ENCODE data around the gene FAM78B. TPM values are rescaled to one million over a fixed set of nuclear protein-coding genes. Genes with fewer than 3 reads are reported as not detected.

Gene FAM78B
- total RNA-seq, 1 experiment from 2014 or later: 0.30 TPM

DNA sequence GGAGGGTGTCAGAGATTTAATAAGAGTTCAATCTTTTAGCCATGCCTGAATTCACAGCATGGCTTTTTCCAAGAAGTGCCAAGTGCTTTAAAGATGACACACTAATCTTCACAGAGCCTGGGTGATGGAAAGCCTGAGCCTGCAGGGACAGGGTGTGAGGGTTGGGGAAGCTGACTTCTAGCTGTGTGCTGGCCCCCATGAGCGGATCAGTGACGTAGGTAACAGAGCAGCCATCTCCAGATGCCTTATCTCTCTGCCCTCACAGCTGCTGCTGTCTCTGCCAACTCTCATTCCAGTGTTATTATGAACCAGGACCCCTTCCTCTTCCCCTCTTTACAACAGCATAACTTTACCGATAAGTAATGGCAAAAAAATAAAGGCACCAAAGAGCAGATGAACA, 30.6 kb downstream of the FAM78B start:
- H3K27me3 ChIP-seq: peaks cover 3% of the 10 kb centered on the region; the same call in 1 of the 2 replicates
- peaks cover 3% of the 10 kb centered on the region; the same call in 1 of the 2 replicates for H3K9me3 ChIP-seq
- no peak for DNase-seq
- no peak overlapping the region for H3K4me3 ChIP-seq
- H3K36me3 ChIP-seq: no peaks in the 10 kb centered on the region

DNA sequence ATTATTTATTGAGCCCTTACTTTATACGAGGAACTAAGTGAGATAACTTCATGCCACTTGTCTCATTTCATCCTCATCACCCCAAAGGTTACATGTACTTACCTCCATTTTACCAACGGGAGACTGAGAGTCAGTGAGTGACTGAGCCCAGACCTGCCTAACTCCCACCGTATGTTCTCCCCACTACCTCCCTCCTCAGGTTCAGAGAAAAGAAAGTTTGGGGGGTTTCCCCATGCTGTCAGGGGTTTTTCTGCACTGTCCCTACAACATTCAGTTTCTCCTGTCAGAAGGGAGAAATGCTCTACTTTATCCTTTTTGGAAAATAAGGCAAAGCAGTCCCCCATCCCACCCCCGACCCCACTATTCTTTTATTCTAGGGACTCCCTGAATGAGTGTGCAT, 32.9 kb downstream of the FAM78B start:
- Histone ChIP-seq H3K4me3 (no peak overlapping the region), H3K9me3 (peaks cover 3% of the 10 kb centered on the region; the same call in 1 of the 2 replicates)
- no peak for DNase-seq

DNA sequence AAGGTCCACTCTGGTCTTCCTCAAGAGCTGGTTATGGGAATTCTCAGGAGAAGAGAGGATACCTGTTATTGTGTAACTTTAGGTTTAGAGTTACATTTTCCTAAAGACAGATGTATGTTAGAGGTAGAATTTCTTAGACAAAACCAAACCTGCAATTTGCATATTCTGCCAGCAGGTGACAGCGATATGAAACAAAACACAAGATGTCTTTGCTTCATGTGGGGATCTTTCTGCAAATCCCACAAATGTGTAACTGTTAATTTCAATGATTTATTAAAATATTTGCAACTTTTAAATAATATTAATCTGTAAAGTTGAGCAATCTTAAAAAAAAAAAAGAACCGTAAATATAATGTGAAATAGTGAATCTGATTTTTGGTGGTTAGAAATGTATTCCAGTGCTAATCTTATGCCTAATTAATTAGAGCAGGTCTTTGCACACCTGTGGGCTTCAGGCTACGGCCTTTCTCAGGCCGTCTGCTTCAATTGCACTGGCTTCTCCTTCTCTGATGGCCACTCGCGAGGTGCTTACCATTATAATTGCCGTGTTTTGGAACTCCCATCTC, 33.4 kb downstream of the FAM78B start:
- no peak overlapping the region for H3K4me3 ChIP-seq
- H3K27me3 ChIP-seq: peaks cover 3% of the 10 kb centered on the region; the same call in 1 of the 2 replicates
- no peaks in the 10 kb centered on the region for H3K36me3 ChIP-seq
- H3K9me3 ChIP-seq: peaks cover 3% of the 10 kb centered on the region; the same call in 1 of the 2 replicates
- DNase-seq: no peak

More for the DNA sequence above, 32.9 kb downstream of the FAM78B start:
- no peaks in the 10 kb centered on the region for H3K36me3 ChIP-seq
- peaks cover 3% of the 10 kb centered on the region; the same call in 1 of the 2 replicates for H3K27me3 ChIP-seq

DNA sequence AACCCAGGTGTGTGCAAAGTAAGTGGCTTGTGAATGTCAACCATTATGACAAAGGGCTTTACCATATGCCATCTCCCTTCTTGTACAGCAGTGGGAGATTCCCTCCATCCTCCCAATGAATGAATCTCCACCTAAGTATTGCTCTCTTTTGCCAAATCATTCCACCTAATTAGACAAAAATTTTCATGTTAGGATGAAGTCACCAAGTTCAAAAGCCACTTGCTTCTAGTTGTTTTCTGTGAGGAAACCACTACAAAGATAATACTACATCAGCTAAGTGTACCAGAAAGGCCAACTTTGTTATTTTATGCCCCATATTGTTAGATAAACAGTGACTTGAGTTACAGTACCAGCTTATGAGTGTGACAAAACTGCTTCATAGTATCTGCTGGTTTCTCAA, 34.3 kb downstream of the FAM78B start:
- no peak for DNase-seq
- Histone ChIP-seq H3K27me3 (peaks cover 3% of the 10 kb centered on the region; the same call in 1 of the 2 replicates), H3K9me3 (peaks cover 3% of the 10 kb centered on the region; the same call in 1 of the 2 replicates), H3K36me3 (no peaks in the 10 kb centered on the region), H3K4me3 (no peak overlapping the region)

DNA sequence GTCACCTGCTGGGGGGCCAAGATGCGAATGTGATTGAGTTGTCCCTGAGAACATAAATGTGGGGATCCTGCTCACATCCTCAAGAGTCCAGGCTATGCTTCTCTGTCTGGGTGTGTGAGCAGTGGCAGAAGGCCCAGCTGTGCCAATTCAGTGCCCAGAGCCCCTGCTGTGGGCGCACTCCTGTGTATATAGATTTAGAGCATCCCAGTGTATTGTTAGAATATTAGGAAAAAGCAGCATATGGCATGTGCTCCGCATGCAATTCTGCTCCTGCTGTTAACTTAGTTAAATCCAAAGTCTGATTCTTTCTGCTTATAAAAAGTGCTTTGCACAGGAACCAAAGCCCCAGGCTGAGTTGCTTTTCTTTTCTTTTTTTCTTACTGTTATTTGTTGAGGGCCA, 37.8 kb downstream of the FAM78B start:
- peaks cover 3% of the 10 kb centered on the region; the same call in 1 of the 2 replicates for H3K9me3 ChIP-seq
- no peaks in the 10 kb centered on the region for H3K36me3 ChIP-seq
- no peaks in the 10 kb centered on the region for H3K27me3 ChIP-seq
- no peak for DNase-seq
- H3K4me3 ChIP-seq: no peak overlapping the region

DNA sequence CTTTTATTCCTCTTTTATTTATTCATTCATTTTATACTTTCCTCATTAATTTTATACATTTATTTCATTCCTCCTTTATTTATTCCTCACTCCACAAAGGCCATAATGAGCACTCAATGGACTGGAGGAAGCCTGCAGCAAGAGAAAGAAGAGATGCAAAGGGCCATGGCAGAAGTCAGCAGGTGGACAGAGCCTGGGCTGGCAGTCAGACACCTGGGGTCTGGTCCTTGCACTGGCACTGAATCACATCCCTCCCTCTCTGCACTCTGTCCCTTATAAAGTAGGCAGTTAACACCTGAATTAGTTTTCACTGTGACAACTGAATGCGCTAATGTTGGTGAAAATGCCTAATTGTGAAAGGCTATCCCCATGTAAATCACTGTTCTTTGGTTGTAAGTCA, 38.6 kb downstream of the FAM78B start:
- no peaks in the 10 kb centered on the region for H3K27me3 ChIP-seq
- H3K4me3 ChIP-seq: no peak overlapping the region
- H3K9me3 ChIP-seq: peaks cover 3% of the 10 kb centered on the region; the same call in 1 of the 2 replicates
- no peak for DNase-seq
- H3K36me3 ChIP-seq: no peaks in the 10 kb centered on the region

DNA sequence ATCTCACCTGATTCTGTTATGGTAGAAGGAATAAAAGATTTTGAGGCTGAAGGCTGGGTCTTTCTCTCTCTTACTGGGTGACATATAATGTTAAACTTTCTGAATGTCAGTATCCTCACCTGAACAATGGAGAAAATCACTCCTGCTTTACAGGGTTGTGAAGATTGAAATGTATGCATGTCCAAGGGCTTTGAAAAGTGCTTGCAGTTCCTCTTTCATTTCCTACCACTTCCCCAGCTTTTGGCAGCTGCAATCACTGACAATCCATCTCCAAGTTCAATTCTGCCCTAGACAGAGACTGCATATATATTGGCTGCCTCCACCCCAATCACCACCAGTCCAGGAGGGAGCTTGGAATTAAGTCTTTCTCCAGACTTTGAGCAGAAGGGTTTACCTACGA, 39.8 kb downstream of the FAM78B start:
- H3K27me3 ChIP-seq: no peaks in the 10 kb centered on the region
- no peak overlapping the region for H3K4me3 ChIP-seq
- H3K9me3 ChIP-seq: no peaks in the 10 kb centered on the region
- no peaks in the 10 kb centered on the region for H3K36me3 ChIP-seq
- no peak for DNase-seq

DNA sequence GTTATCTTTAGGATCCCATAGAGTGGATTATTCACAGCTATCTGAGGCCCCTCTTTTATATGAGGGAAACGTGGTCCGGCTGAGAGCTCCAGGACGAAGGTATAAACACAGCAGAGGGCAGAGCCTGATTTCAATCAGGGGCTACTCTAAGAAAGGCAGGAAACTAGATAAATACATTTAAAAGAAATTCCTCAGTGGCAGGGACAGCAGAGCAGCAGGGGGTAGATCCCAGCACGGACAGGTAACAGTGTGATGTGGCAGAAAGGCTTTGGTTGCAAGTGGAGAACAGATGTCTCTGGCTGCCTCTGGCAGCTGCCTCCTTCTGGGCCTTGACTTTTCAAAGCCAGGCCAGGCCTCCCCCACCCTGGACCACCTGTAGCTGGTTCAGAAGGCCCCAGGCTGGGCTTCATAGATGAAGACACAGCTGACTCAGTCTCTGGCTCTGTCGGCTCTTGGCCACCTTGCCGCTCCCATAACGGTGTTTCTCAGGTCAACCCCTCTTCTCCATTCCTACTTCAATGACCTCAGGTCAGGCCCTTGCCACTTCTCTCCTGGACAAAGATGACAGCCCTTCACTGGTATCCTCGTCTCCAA, 43.8 kb downstream of the FAM78B start:
- Histone ChIP-seq H3K4me3 (no peak overlapping the region), H3K36me3 (no peaks in the 10 kb centered on the region), H3K27me3 (no peaks in the 10 kb centered on the region), H3K9me3 (no peaks in the 10 kb centered on the region)
- DNase-seq: no peak

DNA sequence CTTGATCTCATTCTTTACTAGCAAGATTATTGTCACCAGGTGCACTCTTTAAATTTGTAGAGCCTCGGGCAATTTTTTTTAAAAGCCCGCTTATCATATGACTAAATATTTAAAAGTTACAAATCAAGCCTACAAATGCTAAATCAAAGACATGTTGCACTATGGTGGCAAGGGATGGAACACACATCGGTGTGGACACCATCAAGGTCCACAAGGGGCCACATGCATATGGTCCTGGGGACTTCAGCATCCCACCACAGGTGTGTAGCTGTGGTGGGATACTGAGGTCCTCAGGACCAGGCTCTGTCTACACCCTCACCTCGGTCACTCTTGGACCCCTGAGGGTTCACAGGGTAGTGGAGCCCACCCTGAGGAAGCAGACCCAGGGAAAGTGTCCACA, 45.8 kb downstream of the FAM78B start:
- no peak for DNase-seq
- Histone ChIP-seq H3K9me3 (no peaks in the 10 kb centered on the region), H3K36me3 (no peaks in the 10 kb centered on the region), H3K4me3 (no peak overlapping the region), H3K27me3 (no peaks in the 10 kb centered on the region)

DNA sequence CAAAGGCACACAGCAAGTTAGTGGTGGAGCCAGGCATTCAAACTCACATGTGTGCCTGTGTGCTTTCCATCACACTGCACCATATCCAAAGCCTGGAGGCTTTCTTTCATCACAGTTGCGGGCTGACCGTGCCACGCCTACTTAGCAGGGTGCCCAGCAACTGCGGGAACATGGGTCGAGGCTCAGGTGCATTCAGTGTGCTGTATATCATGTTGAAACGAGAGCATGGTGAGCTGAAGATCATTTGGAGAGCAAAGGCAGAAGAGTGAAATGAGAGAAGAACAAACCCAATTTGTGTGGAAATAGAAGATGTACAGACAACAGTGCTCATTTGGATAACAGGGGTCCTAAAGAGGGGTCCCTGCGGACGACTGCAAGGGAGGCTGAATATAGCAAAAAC, 46.5 kb downstream of the FAM78B start:
- H3K36me3 ChIP-seq: no peaks in the 10 kb centered on the region
- no peak overlapping the region for H3K4me3 ChIP-seq
- no peaks in the 10 kb centered on the region for H3K27me3 ChIP-seq
- no peak for DNase-seq
- no peaks in the 10 kb centered on the region for H3K9me3 ChIP-seq

DNA sequence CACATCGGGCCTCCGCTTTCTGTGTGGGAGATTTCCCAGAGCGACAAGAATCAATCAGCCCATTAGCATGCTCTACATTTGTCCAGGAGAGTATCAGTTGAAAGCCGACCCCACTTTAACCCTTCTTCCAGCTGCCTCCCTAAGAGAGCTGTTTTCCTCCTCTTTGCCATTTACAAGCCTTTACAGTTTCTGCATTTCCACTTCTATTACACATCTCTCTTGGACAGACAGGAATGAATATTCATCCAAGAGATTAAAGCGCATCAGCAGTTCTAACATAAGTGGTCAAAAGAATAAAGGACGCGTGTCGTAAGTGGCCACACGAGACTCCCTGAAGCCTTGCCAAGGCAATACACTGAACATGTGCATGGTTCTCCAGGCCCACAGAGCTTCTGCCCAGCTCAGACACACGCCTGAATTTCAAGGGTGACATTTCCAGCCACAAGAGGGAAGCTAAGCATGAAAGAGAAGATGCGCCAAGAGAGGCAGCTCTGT, 47.3 kb downstream of the FAM78B start:
- Histone ChIP-seq H3K36me3 (no peaks in the 10 kb centered on the region), H3K27me3 (no peaks in the 10 kb centered on the region), H3K4me3 (no peak overlapping the region), H3K9me3 (no peaks in the 10 kb centered on the region)
- no peak for DNase-seq

DNA sequence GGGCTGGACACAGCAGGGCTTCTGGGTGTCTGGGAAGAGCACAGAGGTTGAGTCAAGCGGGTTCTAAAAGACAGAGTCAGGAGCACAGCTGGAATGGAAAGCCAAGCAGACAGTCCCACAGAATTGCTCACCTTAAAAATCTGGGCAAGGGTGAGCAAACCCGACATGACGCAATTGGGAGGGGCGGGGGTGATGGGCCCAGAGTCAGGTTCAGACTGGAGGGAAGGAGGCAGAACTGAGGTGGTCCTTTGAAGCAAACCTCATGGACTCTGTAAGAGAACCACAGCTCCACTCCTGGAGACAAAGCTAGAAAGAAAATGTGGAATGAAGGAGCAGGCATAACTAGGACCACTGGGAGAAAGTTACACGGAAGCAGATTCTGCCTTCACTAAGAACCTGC, 49.0 kb downstream of the FAM78B start:
- no peak overlapping the region for H3K4me3 ChIP-seq
- H3K36me3 ChIP-seq: no peaks in the 10 kb centered on the region
- H3K27me3 ChIP-seq: no peaks in the 10 kb centered on the region
- no peak for DNase-seq
- no peaks in the 10 kb centered on the region for H3K9me3 ChIP-seq

DNA sequence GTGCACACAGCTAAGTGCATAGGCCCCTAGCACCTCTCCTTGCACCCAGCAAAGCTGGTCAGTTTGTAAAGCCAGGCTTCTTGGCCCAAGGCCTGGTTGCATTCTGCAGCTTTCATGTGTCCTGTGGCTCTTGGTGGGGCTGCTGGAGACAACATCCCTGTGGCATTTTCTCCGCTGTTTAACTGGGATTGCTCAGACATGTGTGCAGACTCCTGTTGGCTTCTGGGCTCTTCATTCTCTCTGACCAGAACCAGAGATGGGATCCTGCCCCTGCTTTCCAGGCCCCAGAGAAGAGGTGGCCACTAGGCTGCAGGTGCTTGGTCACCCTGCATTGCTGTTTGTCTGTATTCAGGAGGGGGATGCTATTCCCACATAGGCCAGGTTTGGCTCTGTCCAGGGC, 50.8 kb downstream of the FAM78B start:
- Histone ChIP-seq H3K9me3 (no peaks in the 10 kb centered on the region), H3K36me3 (no peaks in the 10 kb centered on the region), H3K4me3 (no peak overlapping the region), H3K27me3 (no peaks in the 10 kb centered on the region)
- DNase-seq: no peak

DNA sequence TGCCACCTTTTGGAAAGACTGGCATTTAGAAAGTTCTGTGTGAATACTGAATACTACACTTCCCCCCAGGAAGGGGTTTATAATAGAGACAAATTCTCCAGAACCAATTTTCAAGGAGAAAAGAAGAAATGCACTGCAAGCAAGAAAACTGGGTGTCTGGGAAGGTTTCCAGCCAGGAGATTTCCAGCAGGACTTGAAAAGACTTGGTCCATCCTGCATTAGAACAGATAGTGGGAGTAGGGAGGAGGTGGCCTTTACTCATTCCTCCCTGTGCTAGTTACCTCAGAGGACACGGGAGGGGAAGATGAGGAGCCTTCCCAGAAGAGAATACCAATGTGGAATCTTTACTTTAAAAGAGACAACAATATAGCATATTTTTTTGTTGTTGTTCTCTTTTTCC, 52.4 kb downstream of the FAM78B start:
- no peaks in the 10 kb centered on the region for H3K9me3 ChIP-seq
- no peak overlapping the region for H3K4me3 ChIP-seq
- DNase-seq: no peak
- H3K27me3 ChIP-seq: no peaks in the 10 kb centered on the region
- H3K36me3 ChIP-seq: no peaks in the 10 kb centered on the region

DNA sequence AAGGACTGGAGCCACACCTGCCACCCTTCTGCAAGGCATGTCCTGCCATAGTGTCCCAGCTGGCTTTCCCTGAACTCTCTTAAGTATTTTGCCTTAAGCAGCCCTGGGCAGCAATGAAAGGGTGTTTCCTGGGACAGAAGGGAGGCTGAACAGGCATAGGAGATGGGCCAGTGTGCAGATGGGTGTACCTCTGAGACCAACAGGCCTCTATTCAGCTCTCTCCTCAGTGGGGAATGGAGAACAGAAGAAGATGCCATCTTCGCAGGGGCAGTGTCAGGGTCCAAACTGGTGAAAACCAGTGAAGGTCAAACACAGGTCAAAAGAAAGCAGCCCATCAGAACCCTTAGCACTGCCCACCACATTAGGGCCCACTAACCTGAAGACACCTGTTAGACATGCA, 53.2 kb downstream of the FAM78B start:
- Histone ChIP-seq H3K36me3 (no peaks in the 10 kb centered on the region), H3K4me3 (no peak overlapping the region), H3K27me3 (no peaks in the 10 kb centered on the region), H3K9me3 (no peaks in the 10 kb centered on the region)
- no peak for DNase-seq

DNA sequence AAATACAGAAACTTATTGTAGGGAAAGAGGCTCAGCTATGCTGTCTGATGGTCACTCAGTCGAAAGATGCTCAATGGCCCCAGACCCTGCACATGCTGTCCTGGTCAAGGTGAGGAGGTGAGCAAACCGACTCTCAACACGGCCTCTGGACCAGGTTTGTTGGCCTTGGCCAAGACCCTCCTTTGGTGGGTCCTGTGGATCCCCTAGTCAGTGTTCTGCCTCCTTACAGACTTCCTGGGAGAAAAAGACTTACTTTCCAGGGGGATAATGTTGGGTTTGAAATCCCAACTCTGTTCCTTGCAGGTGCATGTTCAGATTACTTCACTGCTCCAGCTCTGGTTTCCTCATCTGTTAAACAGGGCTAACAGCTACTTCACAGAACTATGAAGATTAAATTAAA, 53.8 kb downstream of the FAM78B start:
- Histone ChIP-seq H3K27me3 (no peaks in the 10 kb centered on the region), H3K9me3 (no peaks in the 10 kb centered on the region), H3K4me3 (no peak overlapping the region), H3K36me3 (no peaks in the 10 kb centered on the region)
- DNase-seq: no peak

DNA sequence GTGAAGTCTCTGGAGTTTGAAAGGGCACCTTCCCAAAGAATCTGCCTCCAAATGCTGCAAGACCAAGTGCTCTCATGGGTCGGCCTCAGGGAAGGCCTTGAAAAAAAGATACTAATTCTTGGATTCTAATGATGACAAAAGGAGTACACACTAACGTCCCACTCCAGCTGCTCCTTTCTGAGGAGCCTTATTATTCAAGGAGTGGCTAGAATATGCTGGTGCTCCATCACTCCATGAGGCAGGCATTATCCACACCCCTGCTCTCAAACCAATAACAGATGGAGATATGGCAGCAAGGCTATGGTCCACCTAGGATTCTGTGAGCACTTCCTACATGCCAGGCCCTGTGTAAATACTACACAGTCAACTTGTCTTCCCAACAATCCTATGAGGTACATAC, 54.4 kb downstream of the FAM78B start:
- Histone ChIP-seq H3K4me3 (no peak overlapping the region), H3K9me3 (no peaks in the 10 kb centered on the region), H3K27me3 (no peaks in the 10 kb centered on the region), H3K36me3 (no peaks in the 10 kb centered on the region)
- no peak for DNase-seq

DNA sequence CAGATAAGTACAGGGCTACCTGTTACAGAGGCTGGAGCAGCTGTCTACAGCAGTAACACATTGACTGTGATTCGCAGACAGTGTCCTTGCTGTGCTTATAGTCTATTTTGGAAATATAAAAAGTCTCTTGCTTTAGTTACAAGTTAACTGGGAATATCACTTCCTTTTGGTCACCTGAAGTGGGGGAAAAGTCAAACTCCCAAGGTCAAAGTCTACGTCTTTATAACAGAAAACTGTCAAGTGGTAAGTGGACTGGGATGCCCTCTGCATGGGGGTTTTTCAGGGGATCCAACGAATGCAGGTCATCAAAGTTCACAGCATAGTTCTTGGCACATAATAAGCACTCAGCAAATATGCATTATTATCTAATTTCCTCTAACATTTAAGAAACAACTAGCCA, 55.4 kb downstream of the FAM78B start:
- Histone ChIP-seq H3K27me3 (no peaks in the 10 kb centered on the region), H3K4me3 (no peak overlapping the region)
- DNase-seq: no peak

More for the DNA sequence above, 55.4 kb downstream of the FAM78B start:
- Histone ChIP-seq H3K36me3 (no peaks in the 10 kb centered on the region), H3K9me3 (no peaks in the 10 kb centered on the region)
